BLaER1 treated with 17β-estradiol and CSF1 and Interleukin-3, amounts not matched to agents 10 nM and 100 nM (cell line): Measurements from ENCODE around the gene GALNTL6.

Experiments used
- H3K27ac ChIP-seq, 11 experiments: shearing (Covaris generic); formaldehyde crosslinking; 2 replicates each; pipeline ENCODE4 v1.8.1; 2022
- H3K27me3 ChIP-seq, 11 experiments: shearing (Covaris generic); formaldehyde crosslinking; 2 replicates each; pipeline ENCODE4 v1.8.1; 2022
- H3K36me3 ChIP-seq, 11 experiments: shearing (Covaris generic); formaldehyde crosslinking; 2 replicates each; pipeline ENCODE4 v1.8.1; 2022
- H3K4me1 ChIP-seq, 10 experiments: shearing (Covaris generic); formaldehyde crosslinking; 2 replicates each; pipeline ENCODE4 v1.8.1; 2022
- H3K4me2 ChIP-seq, 11 experiments: shearing (Covaris generic); formaldehyde crosslinking; 2 replicates each; pipeline ENCODE4 v1.8.1; 2022
- H3K4me3 ChIP-seq, 10 experiments: shearing (Covaris generic); formaldehyde crosslinking; 2 replicates each; pipeline ENCODE4 v1.8.1; 2022
- H3K9ac ChIP-seq, 11 experiments: shearing (Covaris generic); formaldehyde crosslinking; 2 replicates each; pipeline ENCODE4 v1.8.1; 2022
- H3K9me3 ChIP-seq, 11 experiments: shearing (Covaris generic); formaldehyde crosslinking; replicated peaks in 1 of 11; 2 replicates each; pipeline ENCODE4 v1.8.1; 2022
- H4K20me1 ChIP-seq, 11 experiments: shearing (Covaris generic); formaldehyde crosslinking; 2 replicates each; pipeline ENCODE4 v1.8.1; 2022
- Cebpa-rat ChIP-seq, 11 experiments: shearing (Covaris generic); IDR thresholded peaks; 2 replicates each; pipeline ENCODE4 v1.8.1; 2022

GALNTL6 gene

GRCh38 chr4:172495769-172496168 lies 682.6 kb downstream of the GALNTL6 start:
- H3K9me3 ChIP-seq = no peaks in the 10 kb centered on the region
- no peak overlapping the region for H3K4me2 ChIP-seq
- no peaks in the 10 kb centered on the region for H4K20me1 ChIP-seq
- no peak for TF ChIP-seq Cebpa-rat (IDR thresholded peaks at IDR 0.05)
- H3K27me3 ChIP-seq = no peaks in the 10 kb centered on the region
- H3K27ac ChIP-seq = no peak overlapping the region
- H3K4me1 ChIP-seq = peaks cover 0 to under 1% (median 0%) of the 10 kb centered on the region in 10 experiments; a peak in 1 of 20 replicates
- no peaks in the 10 kb centered on the region for H3K36me3 ChIP-seq
- no peak overlapping the region for H3K4me3 ChIP-seq
- H3K9ac ChIP-seq = no peak overlapping the region

DNA sequence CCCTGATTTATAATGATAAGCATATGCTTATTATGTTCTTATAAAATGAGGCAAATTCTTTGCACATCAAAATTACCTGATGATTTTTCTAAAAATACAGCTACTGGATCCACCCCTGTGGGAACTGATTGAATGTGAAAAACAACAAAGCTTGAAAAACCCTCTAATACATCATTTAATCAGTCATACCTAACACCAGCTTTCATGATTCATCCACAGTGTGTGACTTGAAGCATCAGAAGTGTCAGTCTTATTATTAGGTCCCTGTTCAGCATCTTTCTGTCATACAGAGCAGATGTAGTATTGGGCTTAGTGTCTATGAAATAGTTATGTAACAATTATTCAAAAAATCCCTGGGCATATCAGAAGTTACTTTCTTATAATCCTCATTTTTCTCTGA lies 684.1 kb downstream of the GALNTL6 start:
- no peak overlapping the region for H3K4me3 ChIP-seq
- no peak overlapping the region for H3K9ac ChIP-seq
- H3K4me1 ChIP-seq = peaks cover 0 to 3% (median 0%) of the 10 kb centered on the region in 10 experiments; a peak in 1 of 20 replicates
- no peaks in the 10 kb centered on the region for H3K27me3 ChIP-seq
- H3K36me3 ChIP-seq = no peaks in the 10 kb centered on the region
- no peaks in the 10 kb centered on the region for H4K20me1 ChIP-seq
- no peak for TF ChIP-seq Cebpa-rat (IDR thresholded peaks at IDR 0.05)
- no peak overlapping the region for H3K27ac ChIP-seq
- H3K9me3 ChIP-seq = no peaks in the 10 kb centered on the region
- no peak overlapping the region for H3K4me2 ChIP-seq

GRCh38 chr4:172514011-172514410 lies 700.8 kb downstream of the GALNTL6 start:
- no peak for TF ChIP-seq Cebpa-rat (IDR thresholded peaks at IDR 0.05)
- Histone ChIP-seq H3K4me2 (peak overlapping the region in 8 of 11 experiments; percentile 14 to 65 (median 56); a peak in 11 of 22 replicates), H3K27ac (no peak overlapping the region; a peak in 1 of 22 replicates), H4K20me1 (no peaks in the 10 kb centered on the region), H3K27me3 (no peaks in the 10 kb centered on the region), H3K4me1 (peaks cover 0 to 27% (median 20%) of the 10 kb centered on the region in 10 experiments; a peak in 14 of 20 replicates), H3K36me3 (no peaks in the 10 kb centered on the region), H3K4me3 (no peak overlapping the region), H3K9ac (no peak overlapping the region), H3K9me3 (peaks cover 0 to 5% (median 0%) of the 10 kb centered on the region in 11 experiments; a peak in 1 of 22 replicates)

DNA sequence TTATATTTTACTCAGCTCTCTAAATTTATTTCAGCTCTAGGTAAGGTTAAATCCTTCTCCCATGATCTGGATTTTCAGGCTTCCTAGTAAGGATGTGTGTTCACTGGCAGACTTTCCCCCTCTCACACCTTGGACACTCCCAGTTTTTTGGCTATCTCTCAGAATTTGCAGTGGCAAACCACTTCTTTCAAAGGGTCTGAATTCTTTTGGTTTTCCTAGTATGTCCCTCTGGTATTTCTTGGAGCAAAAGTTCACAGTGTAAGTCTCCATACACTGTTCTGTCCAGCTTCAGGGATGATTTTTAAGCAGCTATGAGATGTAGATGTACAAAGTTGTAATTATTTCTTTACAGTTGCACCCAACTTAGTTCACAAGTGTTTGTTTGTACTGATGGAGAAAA lies 701.6 kb downstream of the GALNTL6 start:
- no peak for TF ChIP-seq Cebpa-rat (IDR thresholded peaks at IDR 0.05)
- H3K9me3 ChIP-seq = peaks cover 0 to 5% (median 0%) of the 10 kb centered on the region in 11 experiments; a peak in 1 of 22 replicates
- no peaks in the 10 kb centered on the region for H3K27me3 ChIP-seq
- no peak overlapping the region for H3K9ac ChIP-seq
- H4K20me1 ChIP-seq = no peaks in the 10 kb centered on the region
- H3K4me1 ChIP-seq = peaks cover 0 to 27% (median 20%) of the 10 kb centered on the region in 10 experiments; a peak in 14 of 20 replicates
- H3K4me3 ChIP-seq = no peak overlapping the region
- no peaks in the 10 kb centered on the region for H3K36me3 ChIP-seq
- peak overlapping the region in 8 of 11 experiments; percentile 9 to 65 (median 56); a peak in 10 of 22 replicates for H3K4me2 ChIP-seq
- H3K27ac ChIP-seq = no peak overlapping the region

GRCh38 chr4:172515266-172515879 lies 702.2 kb downstream of the GALNTL6 start:
- peak overlapping the region in 8 of 11 experiments; percentile 34 to 65 (median 56); a peak in 14 of 22 replicates for H3K4me2 ChIP-seq
- peaks cover 0 to 5% (median 0%) of the 10 kb centered on the region in 11 experiments; a peak in 1 of 22 replicates for H3K9me3 ChIP-seq
- no peak overlapping the region for H3K4me3 ChIP-seq
- no peaks in the 10 kb centered on the region for H4K20me1 ChIP-seq
- no peak overlapping the region for H3K9ac ChIP-seq
- peaks cover 0 to 27% (median 20%) of the 10 kb centered on the region in 10 experiments; a peak in 14 of 20 replicates for H3K4me1 ChIP-seq
- no peaks in the 10 kb centered on the region for H3K36me3 ChIP-seq
- H3K27me3 ChIP-seq = no peaks in the 10 kb centered on the region
- no peak overlapping the region for H3K27ac ChIP-seq
- no peak for TF ChIP-seq Cebpa-rat (IDR thresholded peaks at IDR 0.05)

- no peak for TF ChIP-seq Cebpa-rat (IDR thresholded peaks at IDR 0.05)
- Histone ChIP-seq H3K4me2 (no peak overlapping the region), H3K9me3 (peaks cover 0 to 5% (median 0%) of the 10 kb centered on the region in 11 experiments; a peak in 1 of 22 replicates), H3K27me3 (no peaks in the 10 kb centered on the region), H4K20me1 (no peaks in the 10 kb centered on the region), H3K27ac (no peak overlapping the region), H3K36me3 (no peaks in the 10 kb centered on the region), H3K9ac (no peak overlapping the region), H3K4me1 (peaks cover 0 to 27% (median 20%) of the 10 kb centered on the region in 10 experiments; a peak in 14 of 20 replicates), H3K4me3 (no peak overlapping the region)
Measured at GRCh38 chr4:172517391-172517790, 704.2 kb downstream of the GALNTL6 start.

- Histone ChIP-seq H3K4me1 (no peaks in the 10 kb centered on the region), H4K20me1 (no peaks in the 10 kb centered on the region), H3K9me3 (no peaks in the 10 kb centered on the region), H3K27ac (no peak overlapping the region), H3K4me2 (no peak overlapping the region), H3K27me3 (no peaks in the 10 kb centered on the region), H3K9ac (no peak overlapping the region), H3K36me3 (no peaks in the 10 kb centered on the region), H3K4me3 (no peak overlapping the region)
- TF ChIP-seq Cebpa-rat (IDR thresholded peaks at IDR 0.05) = no peak
Measured at GRCh38 chr4:172521248-172521647, 708.0 kb downstream of the GALNTL6 start.

DNA sequence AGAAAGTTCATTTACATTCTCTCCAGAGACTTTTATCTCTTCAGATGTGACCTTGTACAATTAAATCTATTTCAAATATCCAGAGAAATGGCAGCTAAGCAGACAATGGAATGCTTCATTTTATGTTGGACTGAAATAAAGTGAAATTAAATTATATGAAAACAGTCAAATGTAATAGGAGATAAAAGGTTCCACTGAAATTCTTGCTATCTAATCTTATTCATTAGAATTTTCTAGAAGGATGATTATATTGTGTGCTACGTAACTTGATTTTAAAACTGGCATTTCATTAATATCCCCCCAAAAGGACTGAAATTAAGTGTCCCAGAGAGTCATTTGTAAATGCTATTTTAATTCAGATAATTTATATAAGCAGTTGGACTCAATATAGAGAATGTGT lies 708.5 kb downstream of the GALNTL6 start:
- no peak for TF ChIP-seq Cebpa-rat (IDR thresholded peaks at IDR 0.05)
- Histone ChIP-seq H3K36me3 (no peaks in the 10 kb centered on the region), H3K27ac (no peak overlapping the region), H3K4me2 (no peak overlapping the region), H3K9me3 (no peaks in the 10 kb centered on the region), H3K27me3 (no peaks in the 10 kb centered on the region), H3K4me3 (no peak overlapping the region), H3K9ac (no peak overlapping the region), H4K20me1 (no peaks in the 10 kb centered on the region), H3K4me1 (no peaks in the 10 kb centered on the region)

- Histone ChIP-seq H3K9ac (no peak overlapping the region), H4K20me1 (no peaks in the 10 kb centered on the region)
Measured at GRCh38 chr4:172543249-172543648, 730.0 kb downstream of the GALNTL6 start.

More at GRCh38 chr4:172543249-172543648, 730.0 kb downstream of the GALNTL6 start:
- H3K27me3 ChIP-seq = no peaks in the 10 kb centered on the region; a peak in 1 of 22 replicates
- TF ChIP-seq Cebpa-rat (IDR thresholded peaks at IDR 0.05) = no peak
- H3K4me3 ChIP-seq = no peak overlapping the region
- no peaks in the 10 kb centered on the region for H3K36me3 ChIP-seq
- no peak overlapping the region for H3K4me2 ChIP-seq
- H3K27ac ChIP-seq = no peak overlapping the region
- H3K9me3 ChIP-seq = peaks cover 6 to 28% (median 18%) of the 10 kb centered on the region in 11 experiments; a peak in 17 of 22 replicates
- H3K4me1 ChIP-seq = peaks cover 4 to 32% (median 16%) of the 10 kb centered on the region in 10 experiments; a peak in 16 of 20 replicates
